Sigmoid colon (tissue), 7 donors: ENCODE data around the gene WDR86. TPM values are rescaled to one million over a fixed set of nuclear protein-coding genes. Genes with fewer than 3 reads are reported as not detected.

ENCODE experiments used
- DNase-seq: peaks from one replicate; pipeline ENCODE4 v3.0.0-alpha.2; 2019
- H3K27ac ChIP-seq, 4 donors: fragments of 200-600 bp; sonication (generic); one replicate each; pipeline ENCODE4 v1.5.1; 2016 to 2019; ENCODE audit warnings: mild to moderate bottlenecking in 1 of 4
- H3K27me3 ChIP-seq, 3 donors: fragments of 200-600 bp; sonication (generic); one replicate each; pipeline ENCODE4 v1.5.1; 2019; ENCODE audit warnings: mild to moderate bottlenecking in 1 of 3
- H3K36me3 ChIP-seq, 4 donors: fragments of 200-600 bp; sonication (generic); one replicate each; pipeline ENCODE4 v1.5.1; 2016 to 2019
- H3K4me1 ChIP-seq, 4 donors: fragments of 200-600 bp; sonication (generic); one replicate each; pipeline ENCODE4 v1.5.1; 2017 to 2019
- H3K4me3 ChIP-seq, 4 donors: fragments of 200-600 bp; sonication (generic); one replicate each; pipeline ENCODE4 v1.5.1; 2017 to 2019; ENCODE audit warnings: mild to moderate bottlenecking in 2 of 4, moderate library complexity in 1 of 4
- H3K9me3 ChIP-seq, 4 donors: fragments of 200-600 bp in 3 of 4; sonication (generic) in 3 of 4; one replicate each; pipeline versions ENCODE4 v1.5.1 to v1.6.1; 2013 to 2019
- EP300 ChIP-seq, 4 donors: sonication (generic); formaldehyde crosslinking; IDR thresholded peaks; one replicate each; pipeline ENCODE4 v1.6.1; 2017; ENCODE audit warnings: antibody characterized with exemption in 4 of 4
- POLR2A ChIP-seq, 2 donors: fragments of 450-650 bp; IDR thresholded peaks; one replicate each; pipeline ENCODE4 v1.6.1; 2016; ENCODE audit warnings: antibody characterized with exemption in 2 of 2, mild to moderate bottlenecking in 2 of 2, moderate library complexity in 2 of 2
- POLR2AphosphoS5 ChIP-seq, 4 donors: sonication (generic); formaldehyde crosslinking; IDR thresholded peaks; one replicate each; pipeline ENCODE4 v1.6.1; 2017; ENCODE audit warnings: antibody characterized with exemption in 4 of 4
- WGBS, 2 donors: extraction: QIAGEN DNeasy Blood & Tissue Kit; methylation state at CpG; one replicate each; pipeline ENCODE4 v1.1.7; 2013; 5-methylcytosine and 5-hydroxymethylcytosine counted together
- intact Hi-C: fragments of 100-400 bp; cut with DNase I; formaldehyde crosslinking; loops from one replicate; pipeline ENCODE4 v1.15.1; 2023
- polyA plus RNA-seq, 3 donors: library from polyadenylated mRNA; stranded (reverse); fragments of 200-250 nt; gene quantifications; one replicate each; pipeline ENCODE4 v1.2.3, GENCODE V29; 2013
- total RNA-seq, 4 donors: library from RNA; depleted of rRNA; stranded (reverse); fragments of >200 nt; gene quantifications; one replicate each; pipeline ENCODE4 v1.1.0, GENCODE V29; 2016
- TF ChIP-seq, protein P1 (sequence below), 4 experiments: fragments of 450-650 bp in 3 of 4; fragments of 200-600 bp in 1 of 4; IDR thresholded peaks; one replicate each; pipeline ENCODE4 v1.5.1; 2016 to 2019; ENCODE audit warnings: antibody characterized with exemption in 4 of 4, mild to moderate bottlenecking in 3 of 4, moderate library complexity in 2 of 4
- donor health status: healthy with polysubstance abuse.
- donor health status: Bipolar disorder and iron deficiency.
- donor health status: healthy.

Gene WDR86
- total and polyA plus RNA-seq, 7 donors = 0.46 to 23.8 (median 14.4) TPM

DNA sequence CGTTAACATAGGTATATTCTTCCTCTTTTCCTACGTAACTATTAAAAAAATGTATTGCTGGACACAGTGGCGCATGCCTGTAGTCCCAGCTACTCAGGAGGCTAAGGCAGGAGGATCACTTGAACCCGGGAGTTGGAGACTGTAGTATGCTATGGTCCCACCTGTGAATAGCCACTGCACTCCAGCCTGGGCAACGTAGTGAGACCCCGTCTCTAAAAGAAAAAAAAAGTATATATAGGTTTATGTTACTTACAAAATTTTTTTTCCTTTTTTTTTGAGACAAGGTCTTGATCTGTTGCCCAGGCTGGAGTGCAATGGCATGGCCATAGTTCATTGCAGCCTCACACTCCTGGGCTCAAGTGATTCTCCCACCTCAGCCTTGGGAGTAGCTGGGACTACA, 62.6 kb downstream of the WDR86 start:
- intact Hi-C loops = no loop called here
- TF ChIP-seq, protein P1, sequence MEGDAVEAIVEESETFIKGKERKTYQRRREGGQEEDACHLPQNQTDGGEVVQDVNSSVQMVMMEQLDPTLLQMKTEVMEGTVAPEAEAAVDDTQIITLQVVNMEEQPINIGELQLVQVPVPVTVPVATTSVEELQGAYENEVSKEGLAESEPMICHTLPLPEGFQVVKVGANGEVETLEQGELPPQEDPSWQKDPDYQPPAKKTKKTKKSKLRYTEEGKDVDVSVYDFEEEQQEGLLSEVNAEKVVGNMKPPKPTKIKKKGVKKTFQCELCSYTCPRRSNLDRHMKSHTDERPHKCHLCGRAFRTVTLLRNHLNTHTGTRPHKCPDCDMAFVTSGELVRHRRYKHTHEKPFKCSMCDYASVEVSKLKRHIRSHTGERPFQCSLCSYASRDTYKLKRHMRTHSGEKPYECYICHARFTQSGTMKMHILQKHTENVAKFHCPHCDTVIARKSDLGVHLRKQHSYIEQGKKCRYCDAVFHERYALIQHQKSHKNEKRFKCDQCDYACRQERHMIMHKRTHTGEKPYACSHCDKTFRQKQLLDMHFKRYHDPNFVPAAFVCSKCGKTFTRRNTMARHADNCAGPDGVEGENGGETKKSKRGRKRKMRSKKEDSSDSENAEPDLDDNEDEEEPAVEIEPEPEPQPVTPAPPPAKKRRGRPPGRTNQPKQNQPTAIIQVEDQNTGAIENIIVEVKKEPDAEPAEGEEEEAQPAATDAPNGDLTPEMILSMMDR (IDR thresholded peaks at IDR 0.05) = no peak
- TF ChIP-seq POLR2A (IDR thresholded peaks at IDR 0.05) (no peak), POLR2AphosphoS5 (IDR thresholded peaks at IDR 0.05) (no peak)
- Histone ChIP-seq H3K4me3 (no peak overlapping the region), H3K27ac (no peak overlapping the region), H3K4me1 (peaks cover 0 to 33% (median 16%) of the 10 kb centered on the region in 4 donors), H3K27me3 (no peaks in the 10 kb centered on the region), H3K36me3 (peaks cover 5 to 68% (median 20%) of the 10 kb centered on the region in 4 donors), H3K9me3 (no peaks in the 10 kb centered on the region)
- WGBS, 2 donors = 96 to 97% methylated on average over 6 of the region's 6 CpGs
- DNase-seq = no peak

DNA sequence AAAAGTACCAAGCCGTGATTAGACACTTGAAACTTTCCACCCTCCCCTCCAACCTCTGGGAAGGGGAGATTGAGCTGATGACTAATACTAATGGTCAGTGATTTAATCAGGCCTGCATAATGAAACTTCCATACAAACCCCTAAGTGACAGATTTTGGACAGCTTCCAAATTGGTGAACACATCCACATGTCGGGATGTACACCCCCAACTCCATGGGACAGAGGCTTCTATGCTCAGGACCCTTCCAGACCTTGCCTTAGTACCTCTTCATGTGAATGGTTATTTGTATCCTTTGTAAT, 63.4 kb downstream of the WDR86 start:
- Histone ChIP-seq H3K9me3 (no peaks in the 10 kb centered on the region), H3K36me3 (peaks cover 5 to 60% (median 13%) of the 10 kb centered on the region in 4 donors), H3K4me3 (no peak overlapping the region), H3K27me3 (no peaks in the 10 kb centered on the region), H3K27ac (no peak overlapping the region), H3K4me1 (peaks cover 0 to 33% (median 17%) of the 10 kb centered on the region in 4 donors)
- 17 to 69% methylated on average over 2 of the region's 2 CpGs for WGBS, 2 donors
- intact Hi-C loops = no loop called here
- DNase-seq = no peak
- no peak for TF ChIP-seq EP300 (IDR thresholded peaks at IDR 0.05)
- no peak for TF ChIP-seq POLR2AphosphoS5 (IDR thresholded peaks at IDR 0.05)
- TF ChIP-seq POLR2A (IDR thresholded peaks at IDR 0.05) = no peak
- TF ChIP-seq, protein P1 (IDR thresholded peaks at IDR 0.05) = no peak

DNA sequence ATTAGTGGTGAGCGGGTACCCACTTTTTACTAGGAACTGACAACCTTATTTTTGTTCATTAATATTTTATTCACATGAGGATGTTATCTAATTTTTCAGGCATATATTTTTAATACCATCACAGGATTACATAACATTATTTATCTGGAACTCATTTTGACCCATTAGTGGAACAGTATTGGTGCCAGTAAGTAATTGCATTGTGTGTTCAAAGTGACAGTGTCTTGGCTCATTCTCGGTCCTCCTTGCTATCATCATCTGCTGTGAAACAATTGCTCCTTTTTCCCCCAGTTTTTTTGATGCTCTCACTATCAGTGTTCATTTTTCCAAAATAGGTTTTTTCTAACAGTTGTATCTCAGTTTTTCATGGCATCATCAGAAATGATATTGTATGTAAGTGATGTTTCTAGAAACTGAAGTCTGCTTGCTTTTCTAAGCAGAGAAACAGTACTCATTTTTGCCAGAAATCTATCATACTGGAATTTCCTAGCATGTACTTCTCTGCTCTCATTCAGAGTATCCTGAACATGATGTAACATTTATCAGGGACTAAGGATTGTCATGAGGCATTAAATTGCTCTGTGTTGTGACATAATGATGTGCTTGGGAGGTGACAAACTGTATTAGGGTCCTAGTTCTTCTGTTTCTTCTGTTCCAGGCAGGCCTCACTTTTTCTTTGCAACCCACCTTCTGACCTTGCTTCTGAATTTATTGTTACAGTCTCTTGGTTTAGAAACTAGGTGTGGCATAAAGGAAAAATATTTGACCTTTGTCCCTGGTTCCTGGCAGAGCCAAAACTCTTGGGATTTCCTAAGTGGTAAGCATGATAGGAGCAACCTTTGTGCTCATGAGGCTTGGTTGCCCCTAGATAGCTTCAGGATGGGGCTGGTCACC, 64.0 kb downstream of the WDR86 start:
- 66 to 89% methylated on average over 2 of the region's 2 CpGs for WGBS, 2 donors
- H3K36me3 ChIP-seq = peaks cover 5 to 54% (median 8%) of the 10 kb centered on the region in 4 donors
- intact Hi-C loops = no loop called here
- H3K27ac ChIP-seq = no peak overlapping the region
- DNase-seq = no peak
- H3K4me3 ChIP-seq = no peak overlapping the region
- no peaks in the 10 kb centered on the region for H3K27me3 ChIP-seq
- TF ChIP-seq EP300 (IDR thresholded peaks at IDR 0.05) = no peak
- TF ChIP-seq, protein P1 (IDR thresholded peaks at IDR 0.05) = no peak
- no peak for TF ChIP-seq POLR2AphosphoS5 (IDR thresholded peaks at IDR 0.05)
- TF ChIP-seq POLR2A (IDR thresholded peaks at IDR 0.05) = no peak
- H3K4me1 ChIP-seq = peaks cover 0 to 36% (median 19%) of the 10 kb centered on the region in 4 donors
- no peaks in the 10 kb centered on the region for H3K9me3 ChIP-seq

DNA sequence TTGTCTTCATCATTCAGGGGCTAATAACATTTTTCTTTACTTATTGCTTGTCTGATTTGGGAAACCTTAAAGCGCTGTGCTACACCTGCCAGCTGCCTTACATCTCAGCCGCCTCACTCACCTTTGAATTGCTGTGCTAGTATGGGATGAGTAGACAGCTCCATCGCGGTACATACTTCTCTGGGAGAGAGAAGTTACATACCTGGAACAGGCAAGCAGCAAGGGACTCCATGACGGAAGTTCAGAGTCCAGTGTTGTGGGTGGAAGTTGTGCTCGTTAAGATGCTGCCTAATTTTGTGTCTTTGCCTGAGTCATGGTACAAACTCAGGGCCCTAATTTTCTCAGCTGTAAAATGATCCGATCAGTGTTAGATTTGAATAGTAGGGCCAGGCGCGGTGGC, 66.3 kb downstream of the WDR86 start:
- no peaks in the 10 kb centered on the region for H3K9me3 ChIP-seq
- H3K27me3 ChIP-seq = no peaks in the 10 kb centered on the region
- TF ChIP-seq POLR2A (IDR thresholded peaks at IDR 0.05) (no peak), EP300 (IDR thresholded peaks at IDR 0.05) (no peak), POLR2AphosphoS5 (IDR thresholded peaks at IDR 0.05) (no peak)
- TF ChIP-seq, protein P1 (IDR thresholded peaks at IDR 0.05) = no peak
- H3K36me3 ChIP-seq = peaks cover 4 to 35% (median 8%) of the 10 kb centered on the region in 4 donors
- WGBS, 2 donors = 93 to 97% methylated on average over 9 of the region's 9 CpGs
- H3K4me1 ChIP-seq = peaks cover 0 to 22% (median 15%) of the 10 kb centered on the region in 4 donors
- intact Hi-C loops = no loop called here
- H3K4me3 ChIP-seq = no peak overlapping the region
- no peak overlapping the region for H3K27ac ChIP-seq
- DNase-seq = no peak
